Measurements from ENCODE around the gene MYBPH.

Gene MYBPH

GRCh38 chr1:203165800-203166161 is 9.8 kb downstream of the MYBPH start:
- no peak overlapping the region for H2AFZ ChIP-seq (ENCODE audit: low read depth, low read length)

GRCh38 chr1:203165101-203165799 is 10.4 kb downstream of the MYBPH start:
- H4K91ac ChIP-seq (ENCODE audit: low read length): no peak overlapping the region
- no peak overlapping the region for H2BK120ac ChIP-seq (ENCODE audit: low read depth, low read length)
- H2BK5ac ChIP-seq (ENCODE audit: low read depth, low read length, poor library complexity, severe bottlenecking): no peak overlapping the region
- no peak overlapping the region for H3K9ac ChIP-seq (ENCODE audit: low read length)
- peaks cover 17 to 69% of the 10 kb centered on the region in 2 experiments for H3K36me3 ChIP-seq (ENCODE audit: control insufficient read depth in 1 of 2, insufficient read depth in 2 of 2, low read depth in 1 of 2, low read length in 2 of 2)
- H3K79me1 ChIP-seq (replicated peaks; ENCODE audit: low read length, poor library complexity, severe bottlenecking): peaks cover 45% of the 10 kb centered on the region
- no peaks in the 10 kb centered on the region for H3K9me3 ChIP-seq (ENCODE audit: control insufficient read depth, low read length)
- no peak overlapping the region for H2AK5ac ChIP-seq (ENCODE audit: low read length, severe bottlenecking)
- H3K18ac ChIP-seq (ENCODE audit: low read depth in 1 of 2, low read length in 2 of 2): no peak overlapping the region
- DNase-seq: no peak
- no peak overlapping the region for H3K23ac ChIP-seq (ENCODE audit: low read length in 2 of 2)
- WGBS: 94% methylated on average over 28 of the region's 28 CpGs
- peaks cover 8% of the 10 kb centered on the region for H3K4me1 ChIP-seq (ENCODE audit: control insufficient read depth, insufficient read depth, low read depth, low read length)
- no peak overlapping the region for H2AFZ ChIP-seq (ENCODE audit: low read depth, low read length)
- H3K4ac ChIP-seq (ENCODE audit: low read depth in 1 of 2, low read length in 2 of 2): no peak overlapping the region
- H3K14ac ChIP-seq (ENCODE audit: low read length in 2 of 2): no peak overlapping the region
- H3K4me3 ChIP-seq (ENCODE audit: insufficient read depth in 1 of 2, low read depth in 1 of 2, low read length in 2 of 2): no peak overlapping the region
- no peak overlapping the region for H3K27ac ChIP-seq (ENCODE audit: low read length, poor library complexity, severe bottlenecking)
- H3K27me3 ChIP-seq (ENCODE audit: control insufficient read depth in 1 of 2, insufficient read depth in 1 of 2, low read length in 2 of 2): peaks cover 0 to 3% of the 10 kb centered on the region in 2 experiments
- no peak overlapping the region for H3K4me2 ChIP-seq (ENCODE audit: low read length, poor library complexity, severe bottlenecking)
- no peak overlapping the region for H4K8ac ChIP-seq (ENCODE audit: low read length)
- no peak overlapping the region for H2BK15ac ChIP-seq (ENCODE audit: low read depth, poor library complexity, severe bottlenecking)
- no peak overlapping the region for H2BK12ac ChIP-seq (ENCODE audit: low read length in 2 of 2)

More at GRCh38 chr1:203165800-203166161, 9.8 kb downstream of the MYBPH start:
- H3K9ac ChIP-seq (ENCODE audit: low read length): no peak overlapping the region
- no peak overlapping the region for H3K4me3 ChIP-seq (ENCODE audit: insufficient read depth in 1 of 2, low read depth in 1 of 2, low read length in 2 of 2)
- no peak overlapping the region for H3K14ac ChIP-seq (ENCODE audit: low read length in 2 of 2)
- no peak overlapping the region for H2BK12ac ChIP-seq (ENCODE audit: low read length in 2 of 2)
- H3K79me1 ChIP-seq (replicated peaks; ENCODE audit: low read length, poor library complexity, severe bottlenecking): peaks cover 41% of the 10 kb centered on the region
- no peak overlapping the region for H3K4ac ChIP-seq (ENCODE audit: low read depth in 1 of 2, low read length in 2 of 2)
- no peak overlapping the region for H4K91ac ChIP-seq (ENCODE audit: low read length)
- H3K9me3 ChIP-seq (ENCODE audit: control insufficient read depth, low read length): no peaks in the 10 kb centered on the region
- no peak overlapping the region for H2AK5ac ChIP-seq (ENCODE audit: low read length, severe bottlenecking)
- H3K27ac ChIP-seq (ENCODE audit: low read length, poor library complexity, severe bottlenecking): no peak overlapping the region
- peaks cover 0 to 3% of the 10 kb centered on the region in 2 experiments for H3K27me3 ChIP-seq (ENCODE audit: control insufficient read depth in 1 of 2, insufficient read depth in 1 of 2, low read length in 2 of 2)
- H3K4me2 ChIP-seq (ENCODE audit: low read length, poor library complexity, severe bottlenecking): no peak overlapping the region
- H2BK15ac ChIP-seq (ENCODE audit: low read depth, poor library complexity, severe bottlenecking): no peak overlapping the region
- H2BK120ac ChIP-seq (ENCODE audit: low read depth, low read length): no peak overlapping the region
- H3K4me1 ChIP-seq (ENCODE audit: control insufficient read depth, insufficient read depth, low read depth, low read length): peaks cover 8% of the 10 kb centered on the region
- no peak overlapping the region for H3K23ac ChIP-seq (ENCODE audit: low read length in 2 of 2)
- H3K36me3 ChIP-seq (ENCODE audit: control insufficient read depth in 1 of 2, insufficient read depth in 2 of 2, low read depth in 1 of 2, low read length in 2 of 2): peaks cover 17 to 71% of the 10 kb centered on the region in 2 experiments
- no peak for DNase-seq
- no peak overlapping the region for H2BK5ac ChIP-seq (ENCODE audit: low read depth, low read length, poor library complexity, severe bottlenecking)
- 98% methylated on average over 8 of the region's 8 CpGs for WGBS
- no peak overlapping the region for H3K18ac ChIP-seq (ENCODE audit: low read depth in 1 of 2, low read length in 2 of 2)
- no peak overlapping the region for H4K8ac ChIP-seq (ENCODE audit: low read length)

GRCh38 chr1:203163891-203164635 is 11.6 kb downstream of the MYBPH start:
- Histone ChIP-seq H2AFZ (ENCODE audit: low read depth, low read length) (no peak overlapping the region), H3K4me1 (ENCODE audit: control insufficient read depth, insufficient read depth, low read depth, low read length) (peaks cover 8% of the 10 kb centered on the region), H4K91ac (ENCODE audit: low read length) (no peak overlapping the region), H3K9ac (ENCODE audit: low read length) (no peak overlapping the region), H3K27me3 (ENCODE audit: control insufficient read depth in 1 of 2, insufficient read depth in 1 of 2, low read length in 2 of 2) (peaks cover 0 to 3% of the 10 kb centered on the region in 2 experiments), H3K79me1 (replicated peaks; ENCODE audit: low read length, poor library complexity, severe bottlenecking) (peaks cover 50% of the 10 kb centered on the region), H3K4me2 (ENCODE audit: low read length, poor library complexity, severe bottlenecking) (no peak overlapping the region), H3K4ac (ENCODE audit: low read depth in 1 of 2, low read length in 2 of 2) (peak overlapping the region in 1 of 2 experiments; percentile 3), H2BK5ac (ENCODE audit: low read depth, low read length, poor library complexity, severe bottlenecking) (no peak overlapping the region), H4K8ac (ENCODE audit: low read length) (no peak overlapping the region), H3K23ac (ENCODE audit: low read length in 2 of 2) (no peak overlapping the region), H3K14ac (ENCODE audit: low read length in 2 of 2) (no peak overlapping the region), H2BK15ac (ENCODE audit: low read depth, poor library complexity, severe bottlenecking) (no peak overlapping the region), H3K27ac (ENCODE audit: low read length, poor library complexity, severe bottlenecking) (no peak overlapping the region), H3K4me3 (ENCODE audit: insufficient read depth in 1 of 2, low read depth in 1 of 2, low read length in 2 of 2) (no peak overlapping the region), H2BK12ac (ENCODE audit: low read length in 2 of 2) (no peak overlapping the region), H2BK120ac (ENCODE audit: low read depth, low read length) (no peak overlapping the region), H3K9me3 (ENCODE audit: control insufficient read depth, low read length) (no peaks in the 10 kb centered on the region), H2AK5ac (ENCODE audit: low read length, severe bottlenecking) (no peak overlapping the region), H3K18ac (ENCODE audit: low read depth in 1 of 2, low read length in 2 of 2) (no peak overlapping the region), H3K36me3 (ENCODE audit: control insufficient read depth in 1 of 2, insufficient read depth in 2 of 2, low read depth in 1 of 2, low read length in 2 of 2) (peaks cover 17 to 68% of the 10 kb centered on the region in 2 experiments)
- DNase-seq: no peak
- WGBS: 78% methylated on average over 6 of the region's 7 CpGs

GRCh38 chr1:203162403-203162802 is 13.2 kb downstream of the MYBPH start:
- H3K14ac ChIP-seq (ENCODE audit: low read length in 2 of 2): peak overlapping the region in 1 of 2 experiments; percentile 56
- no peak overlapping the region for H3K4me3 ChIP-seq (ENCODE audit: insufficient read depth in 1 of 2, low read depth in 1 of 2, low read length in 2 of 2)
- H3K27ac ChIP-seq (ENCODE audit: low read length, poor library complexity, severe bottlenecking): no peak overlapping the region
- WGBS: 100% methylated on average over 1 of the region's 1 CpG
- H2BK15ac ChIP-seq (ENCODE audit: low read depth, poor library complexity, severe bottlenecking): no peak overlapping the region
- H3K27me3 ChIP-seq (ENCODE audit: control insufficient read depth in 1 of 2, insufficient read depth in 1 of 2, low read length in 2 of 2): peaks cover 0 to 3% of the 10 kb centered on the region in 2 experiments
- no peak overlapping the region for H2AK5ac ChIP-seq (ENCODE audit: low read length, severe bottlenecking)
- no peak for DNase-seq
- H2AFZ ChIP-seq (ENCODE audit: low read depth, low read length): no peak overlapping the region
- H3K4me1 ChIP-seq (ENCODE audit: control insufficient read depth, insufficient read depth, low read depth, low read length): peaks cover 10% of the 10 kb centered on the region
- no peak overlapping the region for H2BK5ac ChIP-seq (ENCODE audit: low read depth, low read length, poor library complexity, severe bottlenecking)
- H3K4me2 ChIP-seq (ENCODE audit: low read length, poor library complexity, severe bottlenecking): no peak overlapping the region
- H3K79me1 ChIP-seq (replicated peaks; ENCODE audit: low read length, poor library complexity, severe bottlenecking): peaks cover 51% of the 10 kb centered on the region
- H3K36me3 ChIP-seq (ENCODE audit: control insufficient read depth in 1 of 2, insufficient read depth in 2 of 2, low read depth in 1 of 2, low read length in 2 of 2): peaks cover 34 to 59% of the 10 kb centered on the region in 2 experiments
- H3K4ac ChIP-seq (ENCODE audit: low read depth in 1 of 2, low read length in 2 of 2): no peak overlapping the region
- no peak overlapping the region for H4K8ac ChIP-seq (ENCODE audit: low read length)
- no peak overlapping the region for H3K23ac ChIP-seq (ENCODE audit: low read length in 2 of 2)
- H4K91ac ChIP-seq (ENCODE audit: low read length): peak overlapping the region; percentile 36
- H3K9me3 ChIP-seq (ENCODE audit: control insufficient read depth, low read length): peaks cover 11% of the 10 kb centered on the region
- H2BK12ac ChIP-seq (ENCODE audit: low read length in 2 of 2): no peak overlapping the region
- no peak overlapping the region for H3K18ac ChIP-seq (ENCODE audit: low read depth in 1 of 2, low read length in 2 of 2)
- H3K9ac ChIP-seq (ENCODE audit: low read length): no peak overlapping the region
- H2BK120ac ChIP-seq (ENCODE audit: low read depth, low read length): no peak overlapping the region
